Measurements from ENCODE around the gene HLA-F.
A peak's percentile ranks its signal among the peaks of the same experiment; 100 is the strongest.

HLA-F gene

GRCh38 chr6:29747688-29748250 lies 24.5 kb downstream of the HLA-F start:
- TF ChIP-seq, protein P1, sequence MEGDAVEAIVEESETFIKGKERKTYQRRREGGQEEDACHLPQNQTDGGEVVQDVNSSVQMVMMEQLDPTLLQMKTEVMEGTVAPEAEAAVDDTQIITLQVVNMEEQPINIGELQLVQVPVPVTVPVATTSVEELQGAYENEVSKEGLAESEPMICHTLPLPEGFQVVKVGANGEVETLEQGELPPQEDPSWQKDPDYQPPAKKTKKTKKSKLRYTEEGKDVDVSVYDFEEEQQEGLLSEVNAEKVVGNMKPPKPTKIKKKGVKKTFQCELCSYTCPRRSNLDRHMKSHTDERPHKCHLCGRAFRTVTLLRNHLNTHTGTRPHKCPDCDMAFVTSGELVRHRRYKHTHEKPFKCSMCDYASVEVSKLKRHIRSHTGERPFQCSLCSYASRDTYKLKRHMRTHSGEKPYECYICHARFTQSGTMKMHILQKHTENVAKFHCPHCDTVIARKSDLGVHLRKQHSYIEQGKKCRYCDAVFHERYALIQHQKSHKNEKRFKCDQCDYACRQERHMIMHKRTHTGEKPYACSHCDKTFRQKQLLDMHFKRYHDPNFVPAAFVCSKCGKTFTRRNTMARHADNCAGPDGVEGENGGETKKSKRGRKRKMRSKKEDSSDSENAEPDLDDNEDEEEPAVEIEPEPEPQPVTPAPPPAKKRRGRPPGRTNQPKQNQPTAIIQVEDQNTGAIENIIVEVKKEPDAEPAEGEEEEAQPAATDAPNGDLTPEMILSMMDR (IDR thresholded peaks at IDR 0.05; ENCODE audit: borderline replicate concordance, insufficient read depth, low read depth, low read length), result no peak
- no peak overlapping the region for H3K4me3 ChIP-seq (ENCODE audit: low read depth, low read length)

GRCh38 chr6:29748391-29749307 lies 25.4 kb downstream of the HLA-F start:
- H3K4me3 ChIP-seq (ENCODE audit: low read depth, low read length), result peak overlapping the region; percentile 63
- TF ChIP-seq, protein P1 (IDR thresholded peaks at IDR 0.05; ENCODE audit: borderline replicate concordance, insufficient read depth, low read depth, low read length), result no peak

DNA sequence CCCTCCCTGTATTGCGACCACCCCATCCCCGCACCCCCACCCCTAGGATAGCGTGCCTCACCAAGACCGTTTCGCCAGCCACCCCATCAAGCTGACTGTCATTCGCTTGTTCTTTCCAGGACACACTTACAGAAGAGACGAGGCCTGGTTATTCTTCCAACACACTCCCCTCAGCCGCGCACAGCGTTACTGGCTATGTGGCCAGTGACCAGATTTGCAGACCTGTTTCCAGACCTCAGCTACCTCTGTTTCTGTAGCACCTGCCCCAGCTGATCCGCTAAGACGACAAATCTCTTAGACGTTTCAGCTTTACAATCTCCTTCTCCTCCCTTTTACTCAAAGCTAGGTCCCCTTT lies 26.1 kb downstream of the HLA-F start:
- TF ChIP-seq, protein P1 (IDR thresholded peaks at IDR 0.05; ENCODE audit: borderline replicate concordance, insufficient read depth, low read depth, low read length), result no peak
- peak overlapping the region; percentile 63 for H3K4me3 ChIP-seq (ENCODE audit: low read depth, low read length)

DNA sequence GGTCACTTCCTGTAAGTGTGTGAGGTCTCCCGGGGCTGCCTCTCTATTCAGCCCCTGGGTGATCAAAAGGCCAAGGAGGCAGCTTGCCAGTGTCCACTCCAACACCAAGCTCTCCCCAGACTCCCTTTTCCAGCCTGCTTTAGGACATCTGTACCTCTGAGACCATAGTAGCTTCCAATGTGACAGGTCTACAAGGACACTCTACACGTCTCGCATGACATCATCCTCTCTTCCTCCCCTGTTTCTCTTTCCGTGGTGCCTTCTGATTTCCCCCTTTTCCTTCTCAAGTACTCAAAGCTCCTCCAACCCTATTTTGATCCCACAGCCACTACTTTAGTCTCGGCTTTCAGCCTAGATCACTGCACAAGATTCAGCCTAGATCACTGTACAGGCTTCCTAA lies 26.4 kb downstream of the HLA-F start:
- H3K4me3 ChIP-seq (ENCODE audit: low read depth, low read length), result no peak overlapping the region
- TF ChIP-seq, protein P1 (IDR thresholded peaks at IDR 0.05; ENCODE audit: borderline replicate concordance, insufficient read depth, low read depth, low read length), result no peak

GRCh38 chr6:29750709-29751108 lies 27.5 kb downstream of the HLA-F start:
- TF ChIP-seq, protein P1 (IDR thresholded peaks at IDR 0.05; ENCODE audit: borderline replicate concordance, insufficient read depth, low read depth, low read length), result no peak
- no peak overlapping the region for H3K4me3 ChIP-seq (ENCODE audit: low read depth, low read length)

- TF ChIP-seq, protein P1 (IDR thresholded peaks at IDR 0.05; ENCODE audit: borderline replicate concordance, insufficient read depth, low read depth, low read length), result no peak
- H3K4me3 ChIP-seq (ENCODE audit: low read depth, low read length), result no peak overlapping the region
These were observed 28.2 kb downstream of the HLA-F start for GRCh38 chr6:29751480-29751879.
